Hepatocyte (in vitro differentiated cells): ENCODE measurements around the gene MNT. TPM values are rescaled to one million over a fixed set of nuclear protein-coding genes. Genes with fewer than 3 reads are reported as not detected.

Experiments used
- DNase-seq: peaks from one replicate; pipeline ENCODE4 v3.0.0-alpha.2; 2016; ENCODE audit warnings: low spot score
- H2AFZ ChIP-seq: fragments of 200-600 bp; sonication (generic); 2 replicates; pipeline ENCODE4 v1.6.0; 2016; ENCODE audit warnings: antibody characterized with exemption, mild to moderate bottlenecking
- H3K27ac ChIP-seq: fragments of 200-600 bp; sonication (generic); 2 replicates; pipeline ENCODE4 v1.5.1; 2016; ENCODE audit warnings: mild to moderate bottlenecking
- H3K27me3 ChIP-seq: fragments of 200-600 bp; sonication (generic); 2 replicates; pipeline ENCODE4 v1.6.1; 2016
- H3K36me3 ChIP-seq: fragments of 200-600 bp; sonication (generic); replicated peaks from 2 replicates; pipeline ENCODE4 v1.5.1; 2016; ENCODE audit warnings: low read depth; ENCODE audit not compliant: insufficient read depth
- H3K4me1 ChIP-seq: fragments of 200-600 bp; sonication (generic); 2 replicates; pipeline ENCODE4 v1.5.1; 2016; ENCODE audit warnings: mild to moderate bottlenecking, moderate library complexity; ENCODE audit not compliant: insufficient read depth
- H3K4me2 ChIP-seq: fragments of 200-600 bp; sonication (generic); 2 replicates; pipeline ENCODE4 v1.6.0; 2016
- H3K4me3 ChIP-seq: fragments of 200-600 bp; sonication (generic); 2 replicates; pipeline ENCODE4 v1.5.1; 2016; ENCODE audit warnings: mild to moderate bottlenecking
- H3K79me2 ChIP-seq: fragments of 200-600 bp; sonication (generic); 2 replicates; pipeline ENCODE4 v1.6.0; 2017; ENCODE audit warnings: mild to moderate bottlenecking
- H3K9me2 ChIP-seq: fragments of 200-600 bp; sonication (generic); replicated peaks from 2 replicates; pipeline ENCODE4 v1.6.0; 2017; ENCODE audit warnings: mild to moderate bottlenecking; ENCODE audit not compliant: insufficient read depth
- H3K9me3 ChIP-seq: fragments of 200-600 bp; sonication (generic); 2 replicates; pipeline ENCODE4 v1.5.1; 2016; ENCODE audit warnings: low read depth, mild to moderate bottlenecking
- H4K20me1 ChIP-seq: fragments of 200-600 bp; sonication (generic); 2 replicates; pipeline ENCODE4 v1.6.0; 2016; ENCODE audit warnings: mild to moderate bottlenecking; ENCODE audit not compliant: insufficient read depth, poor library complexity, severe bottlenecking
- EZH2 ChIP-seq: fragments of 200-600 bp; sonication (generic); IDR thresholded peaks from 2 replicates; pipeline ENCODE4 v1.6.1; 2016; ENCODE audit warnings: antibody characterized with exemption, mild to moderate bottlenecking, borderline replicate concordance
- EZH2phosphoT487 ChIP-seq: fragments of 200-600 bp; sonication (generic); IDR thresholded peaks from one replicate; pipeline ENCODE4 v1.6.1; 2018; ENCODE audit warnings: antibody characterized with exemption, mild to moderate bottlenecking, low read depth, moderate library complexity; ENCODE audit not compliant: unreplicated experiment, severe bottlenecking
- WGBS: methylation state at CpG from one replicate; pipeline ENCODE4 v1.1.6; 2016; ENCODE audit warnings: low lambda C conversion rate; ENCODE audit errors: missing lambda C conversion rate; 5-methylcytosine and 5-hydroxymethylcytosine counted together
- polyA plus RNA-seq: library from polyadenylated mRNA; unstranded; fragments of >200 nt; fragmentation: Nextera tagmentation; extraction: Ambion mirVana; gene quantifications from 2 replicates; pipeline ENCODE4 v1.2.1, GENCODE V29; 2016
- total RNA-seq: library from RNA; depleted of rRNA; stranded (reverse); fragments of >200 nt; gene quantifications from 2 replicates; pipeline ENCODE4 v1.2.3, GENCODE V29; 2014
- TF ChIP-seq, protein P1 (sequence below): fragments of 200-600 bp; sonication (generic); IDR thresholded peaks from 2 replicates; pipeline ENCODE4 v1.5.1; 2016; ENCODE audit warnings: antibody characterized with exemption, mild to moderate bottlenecking; ENCODE audit not compliant: poor library complexity

The MNT gene
- total and polyA plus RNA-seq, 2 experiments from 2014 or later, result 9.9 to 11.2 TPM

DNA sequence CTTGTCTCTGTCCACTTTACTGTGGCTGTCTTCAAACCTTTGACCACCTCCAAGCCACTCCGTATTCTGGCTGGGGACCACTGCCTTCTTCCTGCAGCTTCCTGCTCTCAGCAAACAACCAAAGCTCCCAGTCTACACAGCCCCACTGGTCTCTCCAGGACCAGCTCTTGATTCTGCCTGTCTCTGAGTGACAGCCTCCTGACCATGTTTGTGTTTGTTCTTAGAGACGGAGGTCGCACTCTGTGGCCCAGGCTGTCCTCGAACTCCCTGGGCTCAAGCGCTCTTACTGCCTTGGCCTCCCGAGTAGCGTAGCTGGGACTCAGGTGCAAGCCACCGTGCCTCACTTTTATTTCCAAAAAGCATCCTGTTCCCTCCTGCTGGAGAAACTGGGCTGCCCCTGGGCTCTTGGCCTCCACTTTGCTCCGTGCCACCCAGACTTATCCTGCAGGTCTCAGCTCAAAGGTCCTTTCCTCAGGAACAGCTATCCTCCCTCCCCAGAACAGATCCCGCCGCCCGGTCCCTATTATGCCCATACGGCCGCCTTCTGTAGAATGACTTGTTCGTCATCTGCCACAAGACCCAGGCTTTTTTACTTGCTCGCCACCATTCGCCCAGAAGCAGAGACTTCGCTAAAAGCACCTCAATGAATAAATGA lies 9.1 kb downstream of the MNT start:
- Histone ChIP-seq H3K4me1 (peaks cover 38% of the 10 kb centered on the region), H3K36me3 (no peaks in the 10 kb centered on the region)

DNA sequence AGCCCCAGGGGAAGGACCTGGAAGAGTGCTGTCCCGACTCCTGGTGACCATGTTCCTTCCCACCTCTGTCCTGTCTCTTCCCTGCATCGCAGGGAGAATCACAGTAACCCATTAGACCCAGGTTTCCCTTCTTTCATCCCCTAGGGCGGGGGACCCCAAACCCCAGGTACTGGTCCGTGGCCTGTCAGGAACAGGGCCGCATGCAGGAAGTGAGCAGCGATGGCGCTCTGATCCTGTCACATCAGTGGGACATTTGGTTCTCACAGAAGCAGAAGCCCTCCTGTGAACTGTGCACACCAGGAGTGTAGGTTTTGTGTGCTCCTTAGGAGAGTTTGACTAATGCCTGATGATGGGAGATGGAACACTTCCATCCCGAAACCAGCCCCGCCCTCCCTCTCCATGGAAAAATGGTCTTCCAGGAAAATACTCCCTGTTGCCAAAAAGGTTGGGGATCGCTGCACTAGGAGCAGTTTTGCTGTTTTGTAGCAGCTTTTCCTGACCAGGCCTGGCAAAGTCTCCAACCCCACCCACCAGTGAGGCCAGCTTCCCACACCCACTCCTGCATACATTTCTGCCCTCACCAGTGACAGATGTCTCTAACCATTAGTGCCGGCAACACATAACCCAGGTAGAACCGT lies 10.5 kb downstream of the MNT start:
- Histone ChIP-seq H3K4me3 (no peak overlapping the region), H3K36me3 (no peaks in the 10 kb centered on the region), H4K20me1 (peaks cover 19% of the 10 kb centered on the region), H3K9me3 (no peaks in the 10 kb centered on the region), H3K27ac (no peak overlapping the region), H3K79me2 (peaks cover 48% of the 10 kb centered on the region), H3K4me2 (no peak overlapping the region), H3K27me3 (no peaks in the 10 kb centered on the region), H3K4me1 (peaks cover 25% of the 10 kb centered on the region), H3K9me2 (no peaks in the 10 kb centered on the region), H2AFZ (no peak overlapping the region)
- WGBS, result 89% methylated on average over 12 of the region's 12 CpGs
- no peak for TF ChIP-seq EZH2
- TF ChIP-seq, protein P1, sequence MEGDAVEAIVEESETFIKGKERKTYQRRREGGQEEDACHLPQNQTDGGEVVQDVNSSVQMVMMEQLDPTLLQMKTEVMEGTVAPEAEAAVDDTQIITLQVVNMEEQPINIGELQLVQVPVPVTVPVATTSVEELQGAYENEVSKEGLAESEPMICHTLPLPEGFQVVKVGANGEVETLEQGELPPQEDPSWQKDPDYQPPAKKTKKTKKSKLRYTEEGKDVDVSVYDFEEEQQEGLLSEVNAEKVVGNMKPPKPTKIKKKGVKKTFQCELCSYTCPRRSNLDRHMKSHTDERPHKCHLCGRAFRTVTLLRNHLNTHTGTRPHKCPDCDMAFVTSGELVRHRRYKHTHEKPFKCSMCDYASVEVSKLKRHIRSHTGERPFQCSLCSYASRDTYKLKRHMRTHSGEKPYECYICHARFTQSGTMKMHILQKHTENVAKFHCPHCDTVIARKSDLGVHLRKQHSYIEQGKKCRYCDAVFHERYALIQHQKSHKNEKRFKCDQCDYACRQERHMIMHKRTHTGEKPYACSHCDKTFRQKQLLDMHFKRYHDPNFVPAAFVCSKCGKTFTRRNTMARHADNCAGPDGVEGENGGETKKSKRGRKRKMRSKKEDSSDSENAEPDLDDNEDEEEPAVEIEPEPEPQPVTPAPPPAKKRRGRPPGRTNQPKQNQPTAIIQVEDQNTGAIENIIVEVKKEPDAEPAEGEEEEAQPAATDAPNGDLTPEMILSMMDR, result no peak
- TF ChIP-seq EZH2phosphoT487, result no peak
- DNase-seq, result no peak

More for the DNA sequence above, 9.1 kb downstream of the MNT start:
- no peaks in the 10 kb centered on the region for H3K27me3 ChIP-seq
- WGBS, result 85% methylated on average over 18 of the region's 18 CpGs
- no peak for DNase-seq
- no peak overlapping the region for H3K4me3 ChIP-seq
- H3K9me2 ChIP-seq, result no peaks in the 10 kb centered on the region
- H2AFZ ChIP-seq, result no peak overlapping the region
- no peaks in the 10 kb centered on the region for H3K9me3 ChIP-seq
- H3K4me2 ChIP-seq, result peak overlapping the region; percentile 98
- H3K79me2 ChIP-seq, result peaks cover 59% of the 10 kb centered on the region
- peak overlapping the region; percentile 83 for H3K27ac ChIP-seq
- peaks cover 29% of the 10 kb centered on the region for H4K20me1 ChIP-seq
- TF ChIP-seq, protein P1, result no peak
- TF ChIP-seq EZH2 (no peak), EZH2phosphoT487 (no peak)

DNA sequence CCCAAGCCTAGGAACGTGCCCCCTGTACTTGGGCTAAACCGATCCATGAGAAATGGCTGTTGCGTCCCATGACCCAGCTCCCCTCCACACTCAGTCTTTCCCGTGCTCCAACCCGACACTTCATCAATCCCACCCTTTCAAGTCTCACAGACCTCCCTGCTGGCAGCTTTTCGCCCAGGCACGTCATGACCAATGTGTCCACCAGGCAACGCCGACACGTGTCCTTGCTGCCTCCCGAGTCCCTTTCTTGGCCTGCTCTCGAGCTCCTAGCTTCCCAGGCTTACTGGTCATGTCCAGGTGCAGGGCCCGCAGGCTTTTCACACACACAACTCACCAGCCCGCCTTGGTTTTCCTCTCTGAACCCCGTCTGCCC lies 12.2 kb downstream of the MNT start:
- H3K4me3 ChIP-seq, result no peak overlapping the region
- no peak for DNase-seq
- H4K20me1 ChIP-seq, result peaks cover 15% of the 10 kb centered on the region
- no peaks in the 10 kb centered on the region for H3K9me3 ChIP-seq
- peaks cover 34% of the 10 kb centered on the region for H3K79me2 ChIP-seq
- WGBS, result 87% methylated on average over 15 of the region's 15 CpGs
- H2AFZ ChIP-seq, result no peak overlapping the region
- H3K9me2 ChIP-seq, result no peaks in the 10 kb centered on the region
- no peak overlapping the region for H3K4me2 ChIP-seq
- H3K27ac ChIP-seq, result no peak overlapping the region
- no peaks in the 10 kb centered on the region for H3K36me3 ChIP-seq
- peaks cover 27% of the 10 kb centered on the region for H3K4me1 ChIP-seq
- no peaks in the 10 kb centered on the region for H3K27me3 ChIP-seq
- no peak for TF ChIP-seq EZH2
- TF ChIP-seq EZH2phosphoT487, result no peak
- TF ChIP-seq, protein P1, result no peak
